Keratinocyte (primary cell): ENCODE measurements around the gene PLAGL1. TPM values are rescaled to one million over a fixed set of nuclear protein-coding genes. Genes with fewer than 3 reads are reported as not detected.

ENCODE experiments used
- DNase-seq: peaks from one replicate; pipeline ENCODE4 v3.0.0-alpha.2; 2011; ENCODE audit warnings: low read depth, missing footprints, low spot score
- FAIRE-seq: peaks from 2 replicates; lab custom pipeline; 2011; peaks lifted over from hg19 to GRCh38; lab: Jason Lieb, UNC
- H2AFZ ChIP-seq: 2 replicates; pipeline ENCODE4 v1.6.0; 2012; ENCODE audit warnings: low read length, control low read depth, inconsistent platforms; ENCODE audit not compliant: control insufficient read depth
- H3K27ac ChIP-seq: 2 replicates; pipeline ENCODE4 v1.5.1; 2011; ENCODE audit warnings: low read length; ENCODE audit not compliant: control insufficient read depth, insufficient read depth
- H3K27me3 ChIP-seq: 3 replicates; pipeline ENCODE4 v1.6.0; 2011; ENCODE audit warnings: low read length; ENCODE audit not compliant: control insufficient read depth, insufficient read depth; ENCODE audit errors: extremely low read depth
- H3K36me3 ChIP-seq, 2 experiments: 2 replicates in 1 of 2; 3 replicates in 1 of 2; pipeline ENCODE4 v1.5.1; 2011; ENCODE audit warnings: low read length in 2 of 2, mild to moderate bottlenecking in 1 of 2; ENCODE audit not compliant: control insufficient read depth in 2 of 2, insufficient read depth in 2 of 2; ENCODE audit errors: extremely low read depth in 1 of 2
- H3K4me1 ChIP-seq: 3 replicates; pipeline ENCODE4 v1.5.1; 2011; ENCODE audit warnings: low read length; ENCODE audit not compliant: control insufficient read depth, insufficient read depth; ENCODE audit errors: extremely low read depth
- H3K4me2 ChIP-seq: 3 replicates; pipeline ENCODE4 v1.6.0; 2011; ENCODE audit warnings: low read depth, low read length; ENCODE audit not compliant: control insufficient read depth, insufficient read depth; ENCODE audit errors: extremely low read depth
- H3K4me3 ChIP-seq, 3 experiments: fragments of 200-600 bp in 1 of 3; sonication (generic) in 1 of 3; 2 replicates in 2 of 3; 3 replicates in 1 of 3; pipeline ENCODE4 v1.5.1; 2011 to 2016; ENCODE audit warnings: low read length in 3 of 3, mild to moderate bottlenecking in 3 of 3, control low read depth in 2 of 3, inconsistent platforms in 1 of 3, low read depth in 1 of 3, mixed read lengths in 1 of 3, mixed run types in 1 of 3, moderate library complexity in 1 of 3; ENCODE audit not compliant: control insufficient read depth in 2 of 3, insufficient read depth in 2 of 3; ENCODE audit errors: extremely low read depth in 1 of 3
- H3K79me2 ChIP-seq: 2 replicates; pipeline ENCODE4 v1.6.0; 2012; ENCODE audit warnings: low read length; ENCODE audit not compliant: control insufficient read depth, insufficient read depth
- H3K9ac ChIP-seq: 3 replicates; pipeline ENCODE4 v1.6.0; 2011; ENCODE audit warnings: low read length; ENCODE audit not compliant: control insufficient read depth, insufficient read depth; ENCODE audit errors: extremely low read depth
- H3K9me1 ChIP-seq: 3 replicates; pipeline ENCODE4 v1.6.0; 2011; ENCODE audit warnings: low read length; ENCODE audit not compliant: control insufficient read depth, insufficient read depth; ENCODE audit errors: extremely low read depth
- H3K9me3 ChIP-seq: 2 replicates; pipeline ENCODE4 v1.5.1; 2012; ENCODE audit warnings: low read depth, low read length; ENCODE audit not compliant: control insufficient read depth
- H4K20me1 ChIP-seq: 3 replicates; pipeline ENCODE4 v1.6.0; 2011; ENCODE audit warnings: low read length; ENCODE audit not compliant: control insufficient read depth, insufficient read depth; ENCODE audit errors: extremely low read depth
- EZH2 ChIP-seq: IDR thresholded peaks from one replicate; pipeline ENCODE4 v1.6.1; 2012; ENCODE audit warnings: inconsistent platforms, mild to moderate bottlenecking, low read length, moderate library complexity
- dilution Hi-C: fragments of 300-500 bp; cut with MboI; formaldehyde crosslinking; loops from one replicate; pipeline ENCODE4 v1.7.0; 2020; ENCODE audit warnings: low sequenced_read_pairs; ENCODE audit not compliant: extremely low pct_ligation_motif_present
- polyA plus RNA-seq, 5 experiments: library from polyadenylated mRNA; depleted of rRNA in 3 of 5; stranded (reverse) in 3 of 5; stranded (forward) in 1 of 5; unstranded in 1 of 5; fragments of >200 nt; gene quantifications; 1 replicate in 1 of 5; 2 replicates in 3 of 5; 3 replicates in 1 of 5; pipeline versions ENCODE4 v1.2.1 to v1.2.3, GENCODE V29; 2011 to 2012; ENCODE audit warnings: missing spikeins in 2 of 5, low read depth in 1 of 5, low replicate concordance in 1 of 5
- TF ChIP-seq, protein P1 (sequence below), 3 experiments: IDR thresholded peaks in 1 of 3; conservative IDR thresholded peaks in 1 of 3; optimal IDR thresholded peaks in 1 of 3; 2 replicates in 2 of 3; 3 replicates in 1 of 3; pipeline versions ENCODE3 to v1.5.1; 2011; ENCODE audit warnings: low read length in 3 of 3, mild to moderate bottlenecking in 3 of 3, moderate library complexity in 2 of 3, control low read depth in 1 of 3, inconsistent platforms in 1 of 3; ENCODE audit not compliant: insufficient read depth in 2 of 3; ENCODE audit errors: extremely low read depth in 1 of 3

The PLAGL1 gene
- polyA plus RNA-seq, 1 donor (not counting 4 experiments of a cell fraction or from before 2014, with no cell fraction given), result 8.9 TPM

DNA sequence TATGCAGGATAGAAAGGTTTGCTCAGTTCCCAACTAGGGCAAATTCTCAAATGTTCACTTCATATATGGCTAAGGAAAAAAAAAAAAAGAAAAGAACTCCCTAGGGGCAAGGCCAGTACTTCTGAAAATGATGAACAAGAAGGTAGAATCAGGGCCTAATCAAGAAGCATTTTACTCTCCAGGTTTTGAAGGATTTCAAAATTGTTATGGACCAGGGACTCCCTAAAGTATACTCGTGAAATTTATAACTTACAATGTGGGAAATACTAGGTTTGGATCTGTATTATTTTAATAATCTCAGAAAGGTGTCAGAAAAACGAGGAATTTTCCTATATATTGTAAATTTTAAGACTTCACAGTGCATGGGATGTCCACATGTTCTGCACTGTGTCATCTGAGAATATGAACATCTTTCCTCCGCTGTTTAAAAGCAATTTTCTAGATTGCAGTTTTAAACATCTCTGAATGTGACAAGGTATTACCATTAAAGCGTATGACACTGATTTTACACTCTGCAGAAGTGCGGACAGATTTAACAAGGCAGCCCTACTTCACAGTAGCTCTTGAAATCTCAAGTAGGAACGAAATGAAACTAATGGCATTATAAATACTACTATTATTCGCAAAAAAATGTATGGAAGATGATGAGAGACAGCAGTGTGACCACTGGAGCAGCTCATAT, 14.0 kb downstream of the PLAGL1 start:
- H2AFZ ChIP-seq, result no peak overlapping the region
- no peaks in the 10 kb centered on the region for H3K9me3 ChIP-seq
- H3K4me1 ChIP-seq, result no peaks in the 10 kb centered on the region
- TF ChIP-seq EZH2, result no peak
- TF ChIP-seq, protein P1, sequence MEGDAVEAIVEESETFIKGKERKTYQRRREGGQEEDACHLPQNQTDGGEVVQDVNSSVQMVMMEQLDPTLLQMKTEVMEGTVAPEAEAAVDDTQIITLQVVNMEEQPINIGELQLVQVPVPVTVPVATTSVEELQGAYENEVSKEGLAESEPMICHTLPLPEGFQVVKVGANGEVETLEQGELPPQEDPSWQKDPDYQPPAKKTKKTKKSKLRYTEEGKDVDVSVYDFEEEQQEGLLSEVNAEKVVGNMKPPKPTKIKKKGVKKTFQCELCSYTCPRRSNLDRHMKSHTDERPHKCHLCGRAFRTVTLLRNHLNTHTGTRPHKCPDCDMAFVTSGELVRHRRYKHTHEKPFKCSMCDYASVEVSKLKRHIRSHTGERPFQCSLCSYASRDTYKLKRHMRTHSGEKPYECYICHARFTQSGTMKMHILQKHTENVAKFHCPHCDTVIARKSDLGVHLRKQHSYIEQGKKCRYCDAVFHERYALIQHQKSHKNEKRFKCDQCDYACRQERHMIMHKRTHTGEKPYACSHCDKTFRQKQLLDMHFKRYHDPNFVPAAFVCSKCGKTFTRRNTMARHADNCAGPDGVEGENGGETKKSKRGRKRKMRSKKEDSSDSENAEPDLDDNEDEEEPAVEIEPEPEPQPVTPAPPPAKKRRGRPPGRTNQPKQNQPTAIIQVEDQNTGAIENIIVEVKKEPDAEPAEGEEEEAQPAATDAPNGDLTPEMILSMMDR (optimal IDR thresholded peaks at IDR 0.05 in 1 of 3, IDR thresholded peaks at IDR 0.05 in 1 of 3, conservative IDR thresholded peaks at IDR 0.05 in 1 of 3; ENCODE audit: extremely low read depth in 1 of 3, insufficient read depth in 2 of 3, low read length in 3 of 3), result no peak
- H4K20me1 ChIP-seq, result no peaks in the 10 kb centered on the region
- DNase-seq (no peak), FAIRE-seq (no peak)
- H3K79me2 ChIP-seq, result no peaks in the 10 kb centered on the region
- H3K4me3 ChIP-seq, result no peak overlapping the region
- dilution Hi-C loops, result no loop called here
- H3K27me3 ChIP-seq, result no peaks in the 10 kb centered on the region
- no peaks in the 10 kb centered on the region for H3K9me1 ChIP-seq
- H3K4me2 ChIP-seq, result no peak overlapping the region
- no peaks in the 10 kb centered on the region for H3K36me3 ChIP-seq
- H3K9ac ChIP-seq, result no peak overlapping the region
- H3K27ac ChIP-seq, result no peak overlapping the region

DNA sequence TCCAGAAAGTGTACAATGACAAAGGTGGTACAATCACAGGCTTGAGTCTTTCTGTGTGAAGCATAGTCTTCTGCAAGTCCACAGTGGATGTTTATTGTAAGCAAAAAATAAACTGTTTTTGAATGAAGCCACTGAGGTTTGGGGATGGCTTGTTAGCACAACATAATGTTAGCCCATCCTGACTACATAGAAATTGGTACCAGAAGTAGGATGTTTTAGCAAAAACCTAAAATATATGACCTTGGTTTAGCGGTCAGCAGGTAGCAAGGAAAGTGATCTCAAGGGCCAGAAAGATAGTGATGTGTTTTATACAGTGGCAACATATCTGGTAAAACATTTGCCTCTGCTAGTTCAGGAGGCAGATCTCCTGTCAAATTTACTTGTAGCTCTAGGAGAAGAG, 15.8 kb downstream of the PLAGL1 start:
- no peak overlapping the region for H2AFZ ChIP-seq
- H3K79me2 ChIP-seq, result no peaks in the 10 kb centered on the region
- no peak overlapping the region for H3K4me2 ChIP-seq
- no peak for FAIRE-seq
- H3K27ac ChIP-seq, result no peak overlapping the region
- no peak for DNase-seq
- H3K9ac ChIP-seq, result no peak overlapping the region
- H3K9me1 ChIP-seq, result no peaks in the 10 kb centered on the region
- H3K27me3 ChIP-seq, result no peaks in the 10 kb centered on the region
- dilution Hi-C loops, result no loop called here
- no peaks in the 10 kb centered on the region for H4K20me1 ChIP-seq
- H3K36me3 ChIP-seq, result no peaks in the 10 kb centered on the region
- H3K4me1 ChIP-seq, result no peaks in the 10 kb centered on the region
- H3K4me3 ChIP-seq, result no peak overlapping the region
- TF ChIP-seq, protein P1 (optimal IDR thresholded peaks at IDR 0.05 in 1 of 3, IDR thresholded peaks at IDR 0.05 in 1 of 3, conservative IDR thresholded peaks at IDR 0.05 in 1 of 3; ENCODE audit: extremely low read depth in 1 of 3, insufficient read depth in 2 of 3, low read length in 3 of 3), result no peak
- no peak for TF ChIP-seq EZH2
- no peaks in the 10 kb centered on the region for H3K9me3 ChIP-seq
